Cardiac septum (tissue), 1 donor: ENCODE results near the gene EXOC3L1. TPM values are rescaled to one million over a fixed set of nuclear protein-coding genes. Genes with fewer than 3 reads are reported as not detected.

Source experiments
- DNase-seq: peaks from one replicate; pipeline ENCODE4 v3.0.0-alpha.2; 2020; ENCODE audit warnings: low spot score
- intact Hi-C: fragments of 100-400 bp; cut with DNase I; formaldehyde crosslinking; loops from one replicate; pipeline ENCODE4 v1.14.0; 2022
- total RNA-seq: library from RNA; stranded (reverse); fragmentation: NEBNext Ultra II Directional; extraction: Animal tissue kit (Norgen Biotek cat#: 25700); gene quantifications from one replicate; pipeline ENCODE4 v1.2.1, GENCODE V29; 2021
- donor health status: DM: no; HTN: no; CAD: no.

The EXOC3L1 gene
- total RNA-seq, 1 donor from 2014 or later = 2.8 TPM

DNA sequence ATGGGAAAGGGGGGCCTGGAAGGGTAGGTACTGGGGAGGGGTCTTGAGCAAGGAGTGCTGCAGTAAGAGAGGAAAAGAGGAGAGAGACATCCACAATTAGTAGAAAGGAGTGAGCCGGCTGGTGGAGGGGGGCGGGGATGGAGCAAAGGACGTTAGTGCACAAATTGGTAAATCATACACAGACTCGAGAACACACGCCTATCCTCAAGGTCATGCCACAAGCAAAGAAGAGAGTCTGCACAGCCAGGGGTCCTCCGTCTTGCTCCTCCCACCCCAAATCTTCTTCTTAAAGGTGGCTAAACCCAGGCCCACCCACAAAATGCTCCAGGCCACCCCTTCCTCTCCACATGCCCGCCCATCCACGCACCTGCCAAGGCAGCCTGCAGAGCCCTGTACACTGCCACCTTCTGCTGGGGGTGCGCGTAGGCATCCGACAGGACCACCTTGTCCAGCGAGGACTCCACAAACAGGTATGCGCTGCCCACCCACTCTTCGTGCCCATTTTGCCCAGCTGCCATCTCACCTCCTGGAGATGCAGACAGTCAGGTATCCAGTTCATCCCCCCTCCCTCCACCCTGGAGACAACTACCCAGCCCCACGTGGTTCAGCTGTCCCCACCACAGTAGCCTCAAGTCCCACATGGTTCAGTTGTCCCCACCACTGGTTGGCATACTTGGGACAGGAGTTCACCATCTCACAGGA, 33.6 kb downstream of the EXOC3L1 start:
- DNase-seq = no peak
- intact Hi-C loops = loop anchor here (5.0 kb wide), 3 partner anchors 49 to 259 kb away; partner anchors contain the start of gene PHAF1

DNA sequence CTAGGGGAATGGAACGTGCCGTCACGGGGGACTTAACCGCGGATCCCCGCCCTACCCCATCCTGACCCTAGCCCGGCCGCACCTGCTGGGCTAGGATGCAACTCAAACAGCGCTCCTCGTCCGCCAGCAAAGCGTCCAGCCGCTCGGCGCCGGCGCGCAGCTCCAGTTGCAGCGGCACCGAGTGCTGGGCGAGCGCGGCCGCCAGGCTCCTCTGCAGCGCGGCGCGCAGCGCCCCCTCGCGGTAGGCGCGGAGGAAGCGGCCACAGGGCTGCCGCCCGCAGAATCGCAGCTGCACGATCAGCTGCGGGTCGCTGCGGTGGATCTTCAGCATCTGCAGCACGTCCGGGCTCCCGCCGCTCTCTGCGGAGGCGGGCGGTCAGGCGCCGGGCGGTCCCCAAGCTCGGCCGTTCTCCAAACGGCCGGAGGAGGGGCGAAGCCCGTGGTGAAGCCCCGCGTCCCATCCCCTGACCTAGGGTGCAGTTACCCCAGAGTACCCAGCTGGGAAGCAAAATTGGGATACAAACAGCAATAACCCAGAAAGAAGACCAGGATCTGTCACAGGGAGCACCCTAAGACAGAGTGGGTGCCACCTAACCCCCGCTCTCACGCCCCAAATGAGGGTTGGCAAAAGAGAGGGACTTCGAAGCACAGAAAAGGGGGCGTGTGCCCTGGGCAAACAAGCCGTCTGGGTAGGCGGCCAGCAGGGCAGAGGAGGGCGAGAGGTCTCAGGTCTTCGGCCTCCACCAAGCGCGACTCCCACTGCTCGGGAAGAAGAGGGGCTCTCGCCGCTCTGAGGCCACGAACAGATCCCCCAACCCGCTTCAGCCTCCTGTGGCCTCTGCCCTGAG, 34.4 kb downstream of the EXOC3L1 start:
- intact Hi-C loops = loop anchor here (2.0 to 5.0 kb wide), 4 partner anchors 48 to 258 kb away; partner anchors contain the start of gene PHAF1
- DNase-seq = peak; percentile 89

DNA sequence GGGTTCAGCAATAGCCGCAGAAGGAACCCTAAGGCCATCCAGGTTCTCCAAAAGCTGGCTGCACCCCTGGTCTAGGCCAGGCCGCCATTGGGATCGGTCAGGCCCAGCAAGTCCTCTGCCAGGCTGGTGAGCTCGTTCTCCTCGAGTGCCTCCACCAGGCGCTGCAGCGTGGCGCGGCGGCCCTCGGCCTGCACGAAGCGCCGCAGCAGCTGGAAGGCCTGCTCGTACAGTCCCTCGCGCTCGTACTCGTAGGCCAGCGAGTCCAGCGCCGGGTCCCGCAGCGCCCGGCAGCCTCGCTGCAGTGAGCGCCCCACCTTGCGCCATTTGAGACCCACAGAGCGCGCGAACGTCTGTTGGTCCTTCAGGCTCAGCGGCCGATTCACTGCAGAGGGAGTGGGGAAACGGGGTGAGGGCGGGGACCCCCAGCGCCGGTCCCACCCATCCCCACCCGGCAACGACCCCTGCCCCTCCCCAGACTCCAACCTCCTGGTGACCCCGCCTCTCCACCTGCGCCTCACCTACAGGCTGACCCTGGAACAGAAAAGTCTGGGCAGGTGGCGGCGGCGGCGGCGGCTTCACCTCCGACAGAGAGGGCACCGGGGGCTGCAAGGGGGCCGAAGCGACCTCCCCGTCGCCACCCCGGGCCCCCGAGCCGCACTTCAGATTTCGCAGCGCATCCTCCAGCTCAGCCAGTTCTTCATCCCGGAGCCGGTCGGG, 35.2 kb downstream of the EXOC3L1 start:
- intact Hi-C loops = loop anchor here (2.0 to 5.0 kb wide), 4 partner anchors 47 to 257 kb away; partner anchors contain the start of gene PHAF1
- DNase-seq = no peak

DNA sequence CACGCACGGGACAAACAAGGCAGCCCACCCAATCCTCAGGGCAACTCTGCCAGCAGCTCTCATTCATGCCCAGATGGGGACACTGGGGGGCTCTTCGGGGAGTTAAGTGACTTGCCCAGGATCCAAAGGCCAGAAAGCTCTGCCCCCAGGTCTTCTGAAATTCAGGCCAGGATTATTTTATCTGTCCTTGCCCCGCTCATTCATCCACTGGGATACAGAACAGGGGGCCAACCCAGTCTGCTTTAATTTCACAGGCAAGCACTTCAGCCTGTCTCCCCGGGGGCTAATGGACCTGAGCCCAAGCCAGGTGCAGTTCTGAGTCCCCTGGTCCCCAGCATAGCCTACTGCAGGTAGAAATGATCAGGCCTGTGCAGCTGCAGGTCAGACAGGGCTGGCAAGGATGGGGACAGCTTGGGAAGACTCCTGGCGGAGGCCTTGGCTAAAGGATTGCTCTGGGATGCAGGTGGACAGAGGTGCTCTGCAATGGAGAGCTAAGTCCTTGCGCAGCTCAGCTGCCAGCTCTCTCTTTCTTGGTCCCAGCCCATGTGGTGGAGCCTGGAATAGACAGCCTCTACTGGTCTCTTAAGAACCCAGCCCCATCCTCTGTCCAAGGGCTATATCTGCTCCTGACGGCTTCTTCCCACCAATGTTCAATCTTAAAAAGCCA, 38.4 kb downstream of the EXOC3L1 start:
- no peak for DNase-seq
- intact Hi-C loops = no loop called here

DNA sequence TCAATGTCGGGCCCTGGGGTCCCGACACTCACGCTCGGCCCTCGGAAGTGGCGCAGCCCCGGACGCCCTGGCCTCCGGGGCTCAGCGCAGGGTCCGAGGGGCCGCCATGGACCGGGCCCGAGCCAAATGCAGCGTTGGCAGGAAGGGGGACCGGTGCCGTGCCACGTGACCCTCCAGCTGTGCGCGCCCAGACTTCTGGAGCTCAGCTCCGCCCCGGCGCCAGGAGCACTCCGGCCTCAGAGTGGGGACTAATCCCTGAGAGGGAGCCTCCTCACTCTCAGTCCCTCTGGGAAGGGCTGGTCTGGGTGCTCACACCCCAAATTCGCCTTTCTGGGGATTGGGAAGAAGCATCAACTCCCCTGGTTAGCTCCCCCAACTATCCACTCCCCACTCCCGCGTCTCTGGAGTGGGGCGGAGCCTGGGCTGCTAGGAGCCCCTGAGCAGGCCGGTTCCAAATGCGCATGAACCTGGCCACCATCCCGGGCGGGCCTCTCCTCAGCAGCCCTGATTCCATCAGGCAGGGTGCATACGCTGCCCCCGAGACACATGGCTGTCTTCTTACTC, 39.0 kb downstream of the EXOC3L1 start, which contains the start of gene B3GNT9:
Gene B3GNT9, minus strand, starts transcription at position 166 of the 564 bp plus-strand sequence. CDS start 513 bp downstream, outside the sequence.
- intact Hi-C loops = no loop called here
- DNase-seq = peak; percentile 86

DNA sequence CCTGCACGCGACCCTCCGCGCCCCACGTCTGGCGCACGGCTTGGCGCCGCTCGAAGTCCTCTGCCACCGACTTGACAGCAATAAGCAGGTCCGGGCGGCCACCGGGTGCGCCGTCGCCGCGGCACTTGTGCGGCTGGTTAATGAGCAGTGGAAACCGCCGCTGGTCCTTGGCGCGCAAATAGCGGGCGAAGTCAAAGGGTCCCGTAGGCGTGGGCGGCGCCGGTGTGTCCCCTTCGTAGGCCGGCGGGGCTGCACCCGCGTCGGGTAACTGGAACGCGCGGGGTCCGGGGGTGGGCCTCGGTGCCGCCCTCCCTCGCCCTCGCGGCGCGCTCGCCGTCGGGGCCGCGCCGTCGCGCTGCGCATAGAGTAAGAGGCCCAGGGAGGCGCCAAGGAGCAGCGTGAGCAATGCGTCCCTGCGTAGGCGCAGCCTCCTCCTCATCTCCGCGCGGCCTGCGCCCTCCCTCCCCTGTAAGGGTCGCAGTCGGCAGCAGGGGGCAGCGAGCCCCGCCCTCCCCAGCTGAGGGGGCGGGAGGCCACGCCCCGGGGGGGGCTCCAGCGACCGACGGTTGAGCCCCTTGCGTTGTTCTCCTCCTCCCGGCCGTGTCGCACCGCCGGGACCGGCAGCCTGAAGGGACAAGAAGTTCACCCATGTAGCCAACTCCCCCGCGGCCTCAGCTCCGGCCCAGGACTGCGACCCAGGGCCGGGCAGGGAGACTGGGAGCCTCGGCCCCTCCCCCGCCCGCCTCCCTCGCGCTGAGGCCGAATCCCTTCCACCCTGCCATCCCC, 39.7 kb downstream of the EXOC3L1 start:
- no peak for DNase-seq
- intact Hi-C loops = no loop called here

DNA sequence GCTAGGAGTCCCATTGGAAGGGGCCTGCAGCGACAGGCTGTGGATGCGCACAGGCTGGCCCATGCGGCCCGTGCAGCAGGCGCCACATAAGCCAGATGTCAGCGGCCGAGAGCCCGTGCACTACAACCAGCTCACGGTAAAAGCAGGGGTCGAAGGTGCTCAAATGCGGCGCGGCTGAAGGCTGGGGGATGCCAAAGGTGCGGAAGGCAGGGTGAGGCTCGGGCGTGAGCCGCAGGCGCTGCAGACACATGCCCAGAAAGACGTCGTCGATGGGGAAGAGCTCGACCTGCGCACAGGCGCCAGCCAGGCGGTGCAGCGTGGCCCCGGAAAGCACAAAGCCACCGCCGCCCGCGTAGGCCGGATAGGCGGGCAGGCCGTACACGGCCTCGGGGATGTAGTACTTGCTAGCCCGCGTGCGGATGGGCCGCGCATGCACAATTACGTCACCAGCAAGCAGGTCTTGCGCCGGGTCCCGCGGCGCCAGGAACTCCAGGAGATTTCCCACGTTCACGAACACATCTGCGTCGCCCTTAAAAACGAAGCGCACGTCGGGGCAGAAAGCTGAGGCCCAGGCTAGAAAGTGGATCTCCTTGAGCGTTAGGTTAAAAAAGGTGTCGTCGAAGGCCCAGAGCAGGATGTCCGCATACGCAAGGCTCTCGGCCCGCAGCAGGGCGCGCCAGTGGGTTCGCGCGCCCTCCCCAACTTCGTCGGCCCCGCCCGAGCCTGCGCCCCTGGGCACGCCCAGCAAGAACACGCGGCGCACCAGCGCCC, 40.5 kb downstream of the EXOC3L1 start:
- intact Hi-C loops = no loop called here
- DNase-seq = no peak

DNA sequence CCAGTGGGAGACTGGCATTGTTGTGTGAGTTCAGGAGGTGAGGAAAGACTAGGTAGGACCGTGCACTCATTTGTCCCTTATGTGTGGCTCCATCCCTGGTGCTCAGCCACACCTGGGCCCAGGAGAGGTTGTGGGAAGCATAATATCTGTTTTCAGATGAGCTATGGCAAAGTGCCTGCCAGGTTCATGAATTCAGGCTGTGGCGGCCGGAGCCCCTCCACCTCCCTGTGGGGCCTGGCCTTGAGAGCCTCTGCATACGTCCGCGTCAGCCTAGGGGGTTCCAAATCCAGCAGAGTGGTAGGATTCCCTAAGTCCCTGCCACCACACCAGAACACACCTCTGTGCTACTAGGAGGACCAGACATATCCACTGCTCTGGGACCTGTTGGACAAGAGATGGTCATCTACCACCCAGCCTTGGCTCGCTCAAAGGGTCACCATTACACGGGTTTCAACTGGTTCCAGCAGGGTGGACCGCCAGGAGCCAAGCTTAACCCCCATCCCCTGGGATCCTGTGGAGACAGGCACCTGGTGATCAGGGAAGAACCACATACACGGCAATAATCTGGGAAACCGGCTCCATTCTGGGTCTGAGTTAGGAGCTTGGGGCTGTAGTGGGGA, 41.2 kb downstream of the EXOC3L1 start:
- intact Hi-C loops = no loop called here
- DNase-seq = no peak

DNA sequence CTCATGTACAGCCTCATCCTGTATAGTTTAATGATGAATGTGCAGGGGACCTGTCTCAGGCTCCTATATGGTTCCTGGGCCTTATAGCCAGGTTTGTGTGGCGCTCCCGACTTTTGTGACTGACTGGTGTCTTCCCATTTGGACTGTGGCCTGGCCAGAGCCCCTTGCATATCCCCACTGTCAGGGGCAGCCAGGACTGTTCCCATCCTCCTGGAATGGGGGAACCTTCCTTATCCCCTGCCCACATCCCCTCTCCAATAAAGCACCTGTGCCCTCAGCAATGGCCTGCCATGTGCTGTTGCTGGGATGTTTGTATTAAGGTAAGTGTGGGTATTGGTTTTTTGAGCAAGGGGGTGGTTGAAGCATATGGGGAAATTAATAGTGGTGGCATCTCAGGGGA, 41.7 kb downstream of the EXOC3L1 start:
- DNase-seq = no peak
- intact Hi-C loops = no loop called here

DNA sequence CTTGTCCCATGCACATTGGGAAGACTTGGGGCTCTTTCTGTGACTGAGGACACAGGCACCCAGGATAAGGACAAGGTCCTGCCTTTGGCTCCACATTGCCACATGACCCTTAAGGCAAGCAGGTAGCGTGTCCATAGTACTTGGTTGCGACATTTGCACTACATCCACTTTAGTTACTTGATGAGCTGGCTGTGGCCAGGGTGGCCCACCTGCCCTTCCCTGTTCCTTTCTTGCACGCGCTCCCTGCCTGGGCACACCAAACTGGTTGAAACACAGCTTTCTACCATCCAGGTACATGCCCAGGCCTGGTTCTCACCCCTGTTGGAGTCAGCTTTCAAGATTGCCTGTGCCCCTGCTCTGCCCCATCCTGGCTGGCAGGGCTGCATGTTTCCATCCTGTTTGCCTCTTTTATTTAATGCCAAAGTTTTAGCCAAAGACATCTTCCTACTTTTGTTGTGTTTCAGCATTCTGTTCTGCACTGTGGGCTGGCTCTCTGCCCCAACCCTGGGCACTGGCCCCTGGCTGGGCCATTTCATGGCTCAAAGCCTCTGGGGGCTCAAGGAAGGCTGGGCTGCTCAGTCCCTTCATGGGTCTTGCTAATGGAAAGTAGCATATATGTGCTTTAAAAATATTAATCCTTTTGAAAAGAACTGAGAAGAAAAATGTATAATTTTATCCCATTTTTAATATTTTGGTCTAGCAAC, 42.3 kb downstream of the EXOC3L1 start:
- DNase-seq = no peak
- intact Hi-C loops = no loop called here

DNA sequence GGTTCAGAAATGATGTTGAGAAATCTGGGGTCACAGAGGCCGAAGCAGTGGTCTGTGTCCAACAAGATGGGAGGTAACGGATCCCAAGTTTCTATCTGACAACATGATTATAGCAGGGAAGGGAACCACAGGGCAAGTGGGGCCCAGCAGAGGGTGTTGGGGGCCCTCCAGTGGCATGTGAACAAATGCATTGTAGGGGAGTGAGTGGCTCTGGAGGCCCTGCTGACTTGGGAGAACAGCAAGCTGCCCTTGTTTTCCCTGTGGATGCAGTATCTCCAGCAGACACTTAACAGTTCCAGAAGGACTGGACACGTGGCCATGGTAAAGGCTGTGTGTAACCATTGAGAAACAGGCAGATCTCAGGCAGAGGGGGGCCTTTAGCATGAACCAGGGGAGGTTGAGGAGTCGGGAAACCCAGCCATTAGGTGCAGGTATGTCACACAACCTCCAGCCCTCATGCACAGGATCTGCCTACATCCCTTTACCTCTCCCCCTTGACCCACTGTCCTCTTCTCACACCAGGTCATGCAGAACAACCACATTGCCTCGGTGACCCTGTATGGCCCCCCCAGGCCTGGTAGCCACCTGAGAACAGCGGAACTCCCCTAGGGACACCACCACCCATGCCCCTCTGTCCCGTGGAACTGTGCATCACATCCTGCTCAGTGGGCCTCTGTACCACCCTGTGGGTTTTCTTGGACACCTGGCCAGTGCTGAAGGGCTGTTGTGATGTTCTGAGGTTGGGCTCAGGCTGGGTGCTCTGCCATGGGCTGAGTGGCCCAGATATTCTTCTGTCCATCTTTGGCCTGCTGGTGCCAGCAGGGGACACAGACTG, 43.2 kb downstream of the EXOC3L1 start:
- intact Hi-C loops = no loop called here
- no peak for DNase-seq

DNA sequence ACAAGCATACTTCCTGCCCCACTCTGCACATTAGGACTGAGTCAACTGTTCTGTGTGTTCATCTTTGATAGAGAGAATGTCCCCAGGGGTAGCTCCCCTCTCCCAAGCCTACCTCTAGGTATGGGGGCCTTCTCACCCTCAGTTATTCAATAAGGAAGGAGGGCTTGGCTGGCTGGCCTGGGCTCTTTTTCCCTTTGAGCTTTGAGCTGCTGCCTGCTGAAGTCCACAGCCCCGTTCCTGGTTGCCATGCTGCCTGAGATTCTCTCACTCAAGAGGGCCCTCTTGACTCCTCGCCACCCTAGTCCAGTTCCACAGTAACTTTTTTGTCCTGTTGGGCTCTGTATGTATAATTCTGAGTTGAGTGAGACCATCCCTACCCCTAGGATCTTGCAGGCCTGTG, 44.2 kb downstream of the EXOC3L1 start:
- DNase-seq = no peak
- intact Hi-C loops = no loop called here

DNA sequence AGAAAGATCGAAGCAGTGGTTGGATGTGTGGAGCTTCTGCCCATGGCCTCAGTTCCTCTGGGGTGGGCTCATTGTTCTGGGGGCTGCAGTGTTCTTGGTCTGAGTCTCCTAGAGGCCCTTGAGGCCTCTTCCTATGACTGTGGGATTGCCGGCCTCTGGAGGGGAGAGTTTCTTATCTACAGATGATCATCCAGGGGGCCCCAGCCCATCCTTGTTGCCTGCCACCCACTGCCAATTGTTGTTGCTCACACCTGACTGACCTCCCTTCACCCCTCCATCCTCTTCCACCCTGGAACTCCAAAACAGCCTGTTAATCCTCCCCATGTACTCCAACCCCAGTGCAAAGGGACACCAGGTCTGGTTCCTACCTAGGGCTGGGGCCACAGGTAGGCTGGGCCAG, 45.0 kb downstream of the EXOC3L1 start:
- intact Hi-C loops = no loop called here

DNA sequence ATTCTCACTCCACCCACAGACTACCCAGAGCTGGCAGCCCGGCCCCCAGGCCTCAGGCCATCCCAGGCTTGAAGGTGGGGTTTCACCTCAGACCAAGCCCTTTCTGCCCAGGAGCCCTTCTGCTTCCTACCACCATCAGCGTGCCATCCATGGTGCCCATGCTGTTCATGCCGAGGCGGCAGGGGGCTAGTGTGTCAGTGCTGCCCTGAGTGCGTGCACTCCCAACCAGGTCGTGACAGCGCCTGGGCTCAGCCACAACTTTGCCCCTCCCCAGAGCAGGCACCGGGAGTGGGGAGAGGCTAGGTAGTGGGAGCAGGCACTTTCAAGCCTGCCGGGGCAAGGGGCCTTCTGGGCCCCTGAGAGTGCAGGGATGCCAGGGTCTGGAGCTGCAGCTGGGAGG, 47.6 kb downstream of the EXOC3L1 start:
- intact Hi-C loops = no loop called here
- DNase-seq = no peak

More for the DNA sequence above, 45.0 kb downstream of the EXOC3L1 start:
- DNase-seq = no peak

DNA sequence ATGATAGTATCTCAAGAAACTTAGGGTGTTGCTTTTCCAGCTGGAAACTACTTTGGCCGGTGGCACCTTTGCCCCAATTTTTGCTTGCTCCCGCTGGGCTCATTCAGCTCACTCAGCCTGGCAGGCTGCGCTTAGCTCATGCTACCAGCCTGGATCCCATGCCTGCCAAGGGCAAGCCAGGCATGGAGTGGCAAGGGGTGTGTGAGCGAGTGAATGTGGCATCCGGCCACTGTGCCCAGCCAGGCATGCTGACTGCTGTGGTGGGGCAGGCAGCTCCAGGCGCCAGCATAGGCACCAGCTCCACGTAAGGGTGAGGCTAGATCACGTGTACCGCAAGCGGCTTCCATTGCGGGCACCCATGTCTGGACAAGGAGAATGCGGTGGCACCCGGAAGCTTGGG, 48.5 kb downstream of the EXOC3L1 start:
- no peak for DNase-seq
- intact Hi-C loops = no loop called here

DNA sequence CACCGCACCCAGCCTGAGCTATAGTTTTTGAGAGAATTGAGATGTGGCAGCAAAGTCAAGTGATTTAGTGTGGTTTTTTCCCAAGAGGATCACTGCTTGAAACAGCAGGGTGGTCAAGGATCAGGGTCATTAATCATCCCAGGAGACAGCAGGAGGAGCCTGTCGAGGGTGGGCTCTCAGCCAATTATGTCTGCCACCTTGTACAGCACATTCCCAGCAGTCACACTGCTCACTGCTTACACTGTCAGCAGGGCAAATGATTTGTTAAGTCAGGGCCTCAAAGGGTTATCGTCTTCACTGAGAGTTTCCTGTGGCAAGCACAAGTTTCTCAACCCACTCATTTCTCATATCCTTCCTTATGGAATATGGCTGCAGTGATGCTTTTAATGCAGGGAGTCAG, 52.3 kb downstream of the EXOC3L1 start:
- intact Hi-C loops = no loop called here
- no peak for DNase-seq
